H1 (cell line): ENCODE measurements around the gene GGT6. TPM values are rescaled to one million over a fixed set of nuclear protein-coding genes. Genes with fewer than 3 reads are reported as not detected.

ENCODE experiments used
- CHD7 ChIP-seq: fragments of 300-600 bp; sonication (generic); IDR thresholded peaks from 2 replicates; pipeline ENCODE4 v1.7.1; 2012; ENCODE audit warnings: low read length, moderate library complexity, mild to moderate bottlenecking, inconsistent platforms; ENCODE audit not compliant: insufficient replicate concordance
- CTBP2 ChIP-seq: IDR thresholded peaks from 2 replicates; pipeline ENCODE4 v1.7.0; 2011; ENCODE audit warnings: borderline replicate concordance, mild to moderate bottlenecking, moderate library complexity, mixed read lengths, low read length; ENCODE audit not compliant: insufficient read depth, insufficient read length
- CTCF ChIP-seq, 3 experiments: IDR thresholded peaks; 1 replicate in 2 of 3; 2 replicates in 1 of 3; pipeline versions ENCODE4 v1.5.1 to v1.6.1; 2011; ENCODE audit warnings: low read length in 3 of 3, mild to moderate bottlenecking in 3 of 3, inconsistent platforms in 2 of 3, low read depth in 1 of 3, moderate library complexity in 1 of 3; ENCODE audit not compliant: insufficient read depth in 1 of 3; ENCODE audit errors: control extremely low read depth in 1 of 3
- POU5F1 ChIP-seq: IDR thresholded peaks from 2 replicates; pipeline ENCODE4 v1.6.1; 2011; ENCODE audit warnings: low read depth, mild to moderate bottlenecking, low read length, moderate library complexity
- RAD21 ChIP-seq, 2 experiments: IDR thresholded peaks in 1 of 2; conservative IDR thresholded peaks in 1 of 2; 2 replicates each; pipeline ENCODE4 v1.6.1; 2011; ENCODE audit warnings: low read depth in 2 of 2, low read length in 2 of 2, improper control_type of control experiment in 1 of 2, inconsistent platforms in 1 of 2, mild to moderate bottlenecking in 1 of 2, moderate library complexity in 1 of 2
- polyA plus RNA-seq, 7 experiments: library from polyadenylated mRNA; depleted of rRNA in 3 of 7; stranded (reverse) in 5 of 7; unstranded in 2 of 7; fragments of >200 nt in 5 of 7; fragments of 200-250 nt in 2 of 7; gene quantifications; 1 replicate in 5 of 7; 2 replicates in 1 of 7; 4 replicates in 1 of 7; pipeline versions ENCODE4 v1.2.1 to v1.2.3, GENCODE V29; 2011 to 2013; ENCODE audit warnings: missing spikeins in 2 of 7, mixed read lengths in 2 of 7
- total RNA-seq: library from RNA; stranded (reverse); fragmentation: NEBNext Ultra II Directional; extraction: Animal tissue kit (Norgen Biotek cat#: 25700); gene quantifications from 2 replicates; pipeline ENCODE4 v1.2.1, GENCODE V29; 2021

GGT6 gene
- total and polyA plus RNA-seq, 2 of the 8 experiments (the other 6 are each of a cell fraction or from before 2014, with no cell fraction given): 0.18 TPM; not detected in 1

- no peak for TF ChIP-seq CHD7
- peak; percentile 35 to 51; a peak in 3 of 4 replicates for TF ChIP-seq RAD21 (IDR thresholded peaks at IDR 0.05 in 1 of 2, conservative IDR thresholded peaks at IDR 0.05 in 1 of 2; ENCODE audit: low read depth in 2 of 2, low read length in 2 of 2)
- TF ChIP-seq POU5F1: no peak
- TF ChIP-seq CTCF (IDR thresholded peaks at IDR 0.05; ENCODE audit: control extremely low read depth in 1 of 3, insufficient read depth in 1 of 3, low read depth in 1 of 3, low read length in 3 of 3): peak; percentile 57 to 76 (median 69)
- no peak for TF ChIP-seq CTBP2
- TF ChIP-seq, all 59 proteins: peak for 3
Observed at GRCh38 chr17:4594931-4595684, 34.7 kb upstream of the GGT6 start (continued).
